HG02885 (cell line): ENCODE measurements around the gene C11orf68.
"Not testable (repeated sequence)": the region's sequence is repeated elsewhere in the genome, so short reads cannot be mapped to it uniquely, and the experiment has no call there.

Experiments used
- ATAC-seq: cut with Tn5 transposase; IDR thresholded peaks from one replicate; pipeline ENCODE4 v1.9.1; 2021; ENCODE audit warnings: mild to moderate bottlenecking; ENCODE audit not compliant: unreplicated experiment, poor library complexity

C11orf68 gene

DNA sequence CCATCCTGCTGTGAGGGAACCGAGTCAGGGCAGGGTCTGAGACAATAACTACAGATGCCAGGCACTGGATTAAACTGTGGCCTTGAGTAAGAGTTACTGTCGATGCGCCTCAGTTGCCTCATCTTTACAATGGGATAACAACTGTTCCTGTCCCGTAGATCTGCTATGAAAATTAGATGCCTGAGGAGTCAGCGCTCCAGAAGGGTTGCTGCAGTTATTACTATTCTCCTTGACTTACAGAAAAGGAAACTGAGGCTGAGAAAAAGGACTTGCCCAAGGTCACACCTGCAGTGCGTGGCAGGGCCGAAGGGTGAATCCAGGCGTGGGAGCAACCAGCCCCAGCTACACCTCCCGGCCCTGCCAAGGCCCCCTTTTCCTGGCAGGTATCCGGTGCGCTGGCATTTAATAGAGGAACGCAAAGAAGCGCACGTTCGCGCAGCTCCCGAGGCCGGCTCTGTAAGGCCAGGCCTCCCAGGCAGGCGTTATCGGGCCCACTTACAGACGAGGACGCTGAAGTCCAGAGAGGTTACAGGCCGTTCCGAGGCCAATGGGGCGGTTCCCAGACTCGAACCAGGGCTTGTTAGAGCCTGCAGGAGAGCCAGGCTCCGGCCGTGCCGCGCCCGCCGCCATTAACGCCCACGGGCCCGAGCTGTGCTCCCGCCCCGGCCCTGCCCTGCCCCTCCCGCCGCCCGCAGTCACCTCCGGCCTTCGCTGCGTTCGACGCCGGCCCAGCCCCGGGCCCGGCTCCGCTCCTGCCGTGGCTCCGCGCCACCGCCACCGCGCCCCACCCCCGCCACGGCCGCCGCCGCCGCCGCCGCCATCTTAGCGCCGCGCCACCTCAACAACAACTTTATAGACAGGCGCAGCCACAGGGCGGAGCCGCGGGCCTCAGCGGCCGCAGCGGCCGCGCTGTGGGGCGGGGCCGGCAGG lies at the start of gene C11orf68:
Gene C11orf68, minus strand, starts transcription at position 852 of the 930 bp plus-strand sequence. Its CDS starts 31 bp downstream, at position 821.
- ATAC-seq: peak; percentile 65

GRCh38 chr11:65967329-65967934 lies 48.6 kb upstream of the C11orf68 start:
- no peak for ATAC-seq

DNA sequence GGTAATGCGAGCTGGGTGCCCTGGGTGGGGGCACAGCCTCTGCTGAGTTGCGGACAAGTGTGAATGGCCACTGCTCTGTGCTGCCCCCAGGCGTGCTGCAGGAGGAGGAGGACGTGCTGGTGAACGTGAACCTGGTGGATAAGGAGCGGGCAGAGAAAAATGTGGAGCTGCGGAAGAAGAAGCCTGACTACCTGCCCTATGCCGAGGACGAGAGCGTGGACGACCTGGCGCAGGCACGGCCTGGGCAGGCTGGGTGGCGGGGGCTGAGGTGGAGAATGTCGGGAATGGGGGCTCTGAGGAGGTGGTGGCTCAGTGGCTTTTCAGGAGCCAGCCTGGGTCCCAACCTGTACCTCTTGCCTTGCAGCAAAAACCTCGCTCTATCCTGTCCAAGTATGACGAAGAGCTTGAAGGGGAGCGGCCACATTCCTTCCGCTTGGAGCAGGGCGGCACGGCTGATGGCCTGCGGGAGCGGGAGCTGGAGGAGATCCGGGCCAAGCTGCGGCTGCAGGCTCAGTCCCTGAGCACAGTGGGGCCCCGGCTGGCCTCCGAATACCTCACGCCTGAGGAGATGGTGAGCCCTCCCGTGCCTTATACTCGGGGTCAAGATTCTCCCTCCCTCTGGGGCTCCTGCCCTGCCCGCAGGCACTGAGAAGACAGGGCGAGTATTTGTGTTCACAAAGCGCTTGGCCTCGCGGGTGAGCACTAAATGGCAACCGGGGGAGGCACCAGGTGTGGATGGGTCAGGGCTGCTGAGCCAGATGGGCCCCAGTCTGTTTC lies 47.3 kb upstream of the C11orf68 start:
- no peak for ATAC-seq

- no peak for ATAC-seq
Observed at GRCh38 chr11:65964906-65965305, 46.0 kb upstream of the C11orf68 start.

DNA sequence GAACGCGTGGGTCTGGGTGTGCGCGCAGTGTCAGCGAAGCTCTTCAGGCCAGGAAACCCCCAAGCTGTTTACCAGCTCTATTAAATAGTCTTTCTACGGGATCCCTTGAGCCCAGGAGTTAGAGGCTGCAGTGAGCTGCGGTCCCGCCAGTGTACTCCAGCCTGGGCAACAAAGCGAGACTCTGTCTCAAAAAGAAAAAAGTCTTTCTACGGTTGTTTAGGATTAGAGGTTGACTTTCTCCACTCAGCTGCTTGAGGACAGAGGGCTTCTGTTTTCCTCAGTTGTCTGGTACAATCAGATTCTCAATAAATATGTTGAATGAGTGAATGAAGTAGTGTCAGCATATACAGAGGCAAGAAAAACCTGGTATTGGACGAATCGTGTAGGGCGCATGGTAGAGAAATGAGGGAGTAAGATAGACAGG lies 43.3 kb upstream of the C11orf68 start:
- no peak for ATAC-seq

DNA sequence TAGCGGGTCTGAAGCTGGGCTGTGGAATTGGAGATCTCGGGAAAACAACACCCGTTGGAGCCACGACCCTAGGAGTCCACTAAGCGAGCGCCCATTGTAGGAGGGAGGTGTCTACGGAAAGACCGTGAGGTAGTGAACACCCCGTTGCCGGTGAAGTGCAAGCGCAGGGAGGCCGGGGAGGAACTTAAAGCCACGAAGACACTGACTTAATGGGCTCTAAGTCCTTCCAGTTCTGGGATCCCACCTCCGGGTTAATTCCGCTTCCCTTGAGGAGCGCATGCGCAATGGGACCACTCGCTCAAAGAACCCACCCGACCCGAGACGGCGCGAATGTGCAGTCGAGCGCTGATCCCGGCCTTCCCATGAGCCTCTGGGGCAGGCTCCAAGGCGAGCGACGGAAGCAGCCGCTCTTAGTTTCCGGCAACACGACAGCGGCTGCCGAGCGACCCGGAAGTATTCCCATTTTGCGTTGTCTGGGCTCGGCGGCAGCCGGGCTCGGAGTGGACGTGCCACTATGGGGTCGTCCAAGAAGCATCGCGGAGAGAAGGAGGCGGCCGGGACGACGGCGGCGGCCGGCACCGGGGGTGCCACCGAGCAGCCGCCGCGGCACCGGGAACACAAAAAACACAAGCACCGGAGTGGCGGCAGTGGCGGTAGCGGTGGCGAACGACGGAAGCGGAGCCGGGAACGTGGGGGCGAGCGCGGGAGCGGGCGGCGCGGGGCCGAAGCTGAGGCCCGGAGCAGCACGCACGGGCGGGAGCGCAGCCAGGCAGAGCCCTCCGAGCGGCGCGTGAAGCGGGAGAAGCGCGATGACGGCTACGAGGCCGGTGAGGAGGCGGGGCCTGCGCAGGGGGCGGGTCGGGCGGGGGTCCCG lies 42.6 kb upstream of the C11orf68 start, which contains the start of gene SART1:
Gene SART1, plus strand, starts transcription at position 468 of the 874 bp plus-strand sequence. Its CDS starts 47 bp downstream, at position 515.
- ATAC-seq: peak; percentile 92

DNA sequence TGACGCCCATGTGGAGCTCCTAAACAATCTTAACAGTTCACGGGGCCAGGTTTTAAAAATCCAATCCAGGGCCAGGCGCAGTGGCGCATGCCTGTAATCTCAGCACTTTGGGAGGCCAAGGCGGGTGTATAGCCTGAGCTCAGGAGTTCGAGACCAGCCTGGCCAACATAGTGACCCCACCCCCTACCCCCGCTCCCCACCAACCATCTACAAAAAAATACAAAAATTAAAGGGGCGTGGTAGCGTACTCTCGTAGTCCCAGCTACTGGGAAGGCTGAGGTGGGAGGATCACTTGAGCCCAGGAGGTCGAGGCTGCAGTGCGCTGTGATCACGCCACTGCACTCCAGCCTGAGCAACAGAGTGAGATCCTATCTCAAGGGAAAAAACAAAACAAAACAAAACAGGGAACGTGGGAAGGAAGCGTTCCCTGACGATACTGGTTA lies 42.0 kb upstream of the C11orf68 start:
- ATAC-seq: no peak

GRCh38 chr11:65958774-65959420 lies 40.0 kb upstream of the C11orf68 start:
- no peak for ATAC-seq

DNA sequence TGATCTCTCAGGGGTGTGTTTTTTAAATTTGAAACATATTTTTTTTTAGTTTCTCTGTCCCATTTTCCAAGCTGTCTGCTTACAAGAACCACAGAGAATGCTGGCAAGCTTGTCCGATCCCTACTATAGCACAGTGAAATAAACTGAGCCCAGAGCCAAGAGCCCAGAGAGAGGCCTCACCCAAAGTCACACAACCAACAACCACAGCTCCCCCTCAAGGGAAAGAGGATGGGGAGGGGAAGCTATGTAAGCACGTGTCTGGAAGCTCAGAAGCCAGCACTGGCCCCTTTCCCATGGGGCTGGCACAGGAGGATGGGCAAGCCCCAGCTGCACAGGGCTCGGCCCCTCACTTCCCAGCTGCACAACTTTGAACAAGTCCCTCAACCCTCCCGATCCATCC lies 39.4 kb upstream of the C11orf68 start:
- no peak for ATAC-seq

- ATAC-seq: no peak
Observed at GRCh38 chr11:65954771-65955170, 35.9 kb upstream of the C11orf68 start.

GRCh38 chr11:65953471-65953870 lies 34.6 kb upstream of the C11orf68 start:
- ATAC-seq: no peak

- no peak for ATAC-seq
Observed at GRCh38 chr11:65952052-65952521, 33.2 kb upstream of the C11orf68 start.

GRCh38 chr11:65951641-65952040 lies 32.8 kb upstream of the C11orf68 start:
- ATAC-seq: not testable (repeated sequence)

DNA sequence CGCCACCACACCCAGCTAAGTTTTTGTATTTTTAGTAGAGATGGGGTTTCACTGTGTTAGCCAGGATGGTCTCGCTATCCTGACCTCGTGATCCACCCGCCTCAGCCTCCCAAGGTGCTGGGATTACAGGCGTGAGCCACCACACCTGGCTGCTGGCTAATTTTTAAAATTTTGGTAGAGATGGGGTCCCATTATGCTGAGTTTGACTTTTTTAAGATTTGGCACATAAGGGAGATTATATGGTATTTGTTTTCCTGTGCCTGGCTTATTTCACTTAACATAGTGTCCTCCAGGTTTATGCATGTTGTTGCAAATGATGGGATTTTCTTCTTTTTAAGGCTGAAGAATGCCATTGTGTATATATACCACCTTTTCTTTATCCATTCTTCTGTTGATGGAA lies 31.8 kb upstream of the C11orf68 start:
- not testable (repeated sequence) for ATAC-seq

DNA sequence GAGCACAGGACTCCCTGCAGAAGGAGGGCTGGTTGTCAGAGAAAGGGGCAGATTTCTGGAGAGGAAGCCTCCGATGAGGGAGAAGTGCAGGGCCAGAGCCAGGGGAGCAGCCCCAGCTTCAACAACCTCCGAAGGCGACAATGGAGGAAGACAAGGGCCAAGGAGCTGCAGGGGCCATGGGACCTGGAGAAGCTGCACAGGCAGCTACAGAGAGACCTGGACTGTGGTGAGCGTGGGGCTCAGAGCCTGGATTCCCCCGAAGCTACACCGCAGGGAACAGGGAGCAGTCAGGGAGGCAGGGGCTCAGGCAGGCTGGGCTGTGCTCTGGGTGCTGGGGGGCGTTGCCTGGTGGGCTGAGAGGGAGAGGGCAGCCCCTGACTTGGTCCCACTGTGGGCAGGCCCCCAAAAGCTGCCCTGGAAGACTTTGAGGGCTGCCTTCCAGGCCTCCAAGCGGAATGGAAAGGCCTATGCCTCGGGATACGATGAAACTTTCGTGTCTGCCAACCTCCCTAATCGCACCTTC lies 28.8 kb upstream of the C11orf68 start:
- ATAC-seq: no peak

DNA sequence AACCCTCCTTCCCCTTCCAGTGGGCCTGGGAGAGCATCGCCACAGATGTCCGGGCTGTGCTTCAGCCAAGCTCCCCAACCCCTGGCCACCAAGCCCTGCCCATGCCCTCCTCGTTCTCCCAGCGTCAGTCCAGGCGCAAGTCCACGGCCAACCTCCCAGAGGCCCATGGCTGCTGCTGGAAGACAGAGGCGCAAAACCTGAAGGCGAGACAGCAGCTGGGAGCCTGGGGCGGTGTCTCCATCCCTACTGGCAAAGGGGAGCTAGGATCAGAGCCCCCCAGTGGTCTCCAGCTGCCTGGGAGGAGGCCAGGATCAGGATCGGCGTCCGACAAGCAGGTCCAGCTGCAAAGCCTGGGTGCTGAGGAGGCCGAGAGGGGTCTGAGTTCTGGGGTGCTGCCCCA lies 28.3 kb upstream of the C11orf68 start:
- ATAC-seq: no peak

DNA sequence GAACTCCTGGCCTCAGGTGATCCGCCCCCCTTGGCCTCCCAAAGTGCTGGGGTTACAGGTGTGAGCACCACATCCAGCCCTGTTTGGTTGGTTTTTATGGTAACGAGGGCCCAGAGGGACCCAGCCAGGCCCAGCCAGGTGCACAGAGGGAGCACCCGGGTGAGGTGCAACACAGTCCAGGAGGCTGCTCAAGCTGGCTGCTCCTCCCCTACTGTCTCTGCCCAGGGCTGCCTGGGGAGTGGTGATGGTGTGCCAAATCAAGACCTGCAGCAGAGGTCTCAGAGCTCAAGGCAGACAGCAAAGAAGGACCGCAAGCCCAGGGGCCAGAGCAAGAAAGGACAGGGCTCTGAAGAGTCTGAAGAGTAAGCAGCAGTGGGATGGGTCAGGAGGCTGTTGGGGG lies 27.8 kb upstream of the C11orf68 start:
- no peak for ATAC-seq

DNA sequence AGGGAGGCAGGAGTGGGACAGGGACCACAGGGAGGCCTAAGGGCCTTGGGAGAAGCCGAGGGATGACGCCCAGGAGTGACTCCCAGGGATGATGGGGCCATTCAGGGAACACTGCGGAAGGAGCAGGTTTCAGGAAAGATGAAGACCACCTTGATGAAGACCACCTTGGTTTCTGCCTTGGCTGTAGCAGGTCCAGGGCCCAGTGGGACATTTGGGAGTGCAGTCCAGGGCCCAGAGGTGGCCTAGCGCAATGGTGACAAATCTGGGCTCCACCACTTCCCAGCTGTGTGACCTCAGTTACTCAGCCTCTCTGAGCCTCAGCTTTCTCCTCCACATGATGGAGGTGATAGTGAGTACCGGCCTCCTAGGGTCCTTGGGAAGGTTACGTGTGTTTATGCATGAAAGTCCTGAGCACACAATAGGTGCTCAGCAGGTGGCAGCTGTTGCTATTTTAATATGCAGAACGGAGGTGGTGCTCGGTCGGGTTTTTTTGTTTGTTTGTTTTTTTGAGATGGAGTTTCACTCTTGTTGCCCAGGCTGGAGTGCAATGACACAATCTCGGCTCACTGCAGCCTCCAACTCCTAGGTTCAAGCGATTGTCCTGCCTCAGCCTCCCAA lies 27.2 kb upstream of the C11orf68 start:
- ATAC-seq: no peak
